ENCODE results near the gene STOML1.
A peak's percentile ranks its signal among the peaks of the same experiment; 100 is the strongest.
"Not testable (repeated sequence)": the region's sequence is repeated elsewhere in the genome, so short reads cannot be mapped to it uniquely, and the experiment has no call there.

Gene STOML1

DNA sequence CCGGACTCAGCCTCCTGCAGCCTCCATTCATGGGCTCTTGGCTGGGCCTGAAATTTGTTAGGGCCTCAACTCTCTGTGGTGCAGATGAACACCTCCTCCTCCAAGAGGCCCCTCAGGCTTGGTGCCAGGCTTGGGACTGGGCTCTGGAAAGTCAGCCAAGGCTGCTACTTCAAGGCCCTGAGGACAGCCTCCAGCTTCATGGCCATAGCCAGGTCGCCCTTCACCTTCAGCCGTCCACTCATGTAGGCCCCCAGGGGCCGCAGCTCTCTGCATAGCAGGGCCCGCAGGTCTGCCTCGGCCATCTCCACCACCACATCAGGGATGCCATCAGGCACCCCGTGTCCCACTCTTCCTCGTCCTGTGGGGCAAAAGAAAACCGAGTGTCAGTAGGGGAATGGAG lies 8.3 kb downstream of the STOML1 start:
- TF ChIP-seq, protein P1, sequence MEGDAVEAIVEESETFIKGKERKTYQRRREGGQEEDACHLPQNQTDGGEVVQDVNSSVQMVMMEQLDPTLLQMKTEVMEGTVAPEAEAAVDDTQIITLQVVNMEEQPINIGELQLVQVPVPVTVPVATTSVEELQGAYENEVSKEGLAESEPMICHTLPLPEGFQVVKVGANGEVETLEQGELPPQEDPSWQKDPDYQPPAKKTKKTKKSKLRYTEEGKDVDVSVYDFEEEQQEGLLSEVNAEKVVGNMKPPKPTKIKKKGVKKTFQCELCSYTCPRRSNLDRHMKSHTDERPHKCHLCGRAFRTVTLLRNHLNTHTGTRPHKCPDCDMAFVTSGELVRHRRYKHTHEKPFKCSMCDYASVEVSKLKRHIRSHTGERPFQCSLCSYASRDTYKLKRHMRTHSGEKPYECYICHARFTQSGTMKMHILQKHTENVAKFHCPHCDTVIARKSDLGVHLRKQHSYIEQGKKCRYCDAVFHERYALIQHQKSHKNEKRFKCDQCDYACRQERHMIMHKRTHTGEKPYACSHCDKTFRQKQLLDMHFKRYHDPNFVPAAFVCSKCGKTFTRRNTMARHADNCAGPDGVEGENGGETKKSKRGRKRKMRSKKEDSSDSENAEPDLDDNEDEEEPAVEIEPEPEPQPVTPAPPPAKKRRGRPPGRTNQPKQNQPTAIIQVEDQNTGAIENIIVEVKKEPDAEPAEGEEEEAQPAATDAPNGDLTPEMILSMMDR (conservative IDR thresholded peaks at IDR 0.05; ENCODE audit: control insufficient read depth, insufficient read depth, low read depth, low read length), result no peak
- no peak for DNase-seq (ENCODE audit: low read depth)
- no peak overlapping the region for H3K4me3 ChIP-seq (ENCODE audit: control insufficient read depth, low read depth, low read length)

DNA sequence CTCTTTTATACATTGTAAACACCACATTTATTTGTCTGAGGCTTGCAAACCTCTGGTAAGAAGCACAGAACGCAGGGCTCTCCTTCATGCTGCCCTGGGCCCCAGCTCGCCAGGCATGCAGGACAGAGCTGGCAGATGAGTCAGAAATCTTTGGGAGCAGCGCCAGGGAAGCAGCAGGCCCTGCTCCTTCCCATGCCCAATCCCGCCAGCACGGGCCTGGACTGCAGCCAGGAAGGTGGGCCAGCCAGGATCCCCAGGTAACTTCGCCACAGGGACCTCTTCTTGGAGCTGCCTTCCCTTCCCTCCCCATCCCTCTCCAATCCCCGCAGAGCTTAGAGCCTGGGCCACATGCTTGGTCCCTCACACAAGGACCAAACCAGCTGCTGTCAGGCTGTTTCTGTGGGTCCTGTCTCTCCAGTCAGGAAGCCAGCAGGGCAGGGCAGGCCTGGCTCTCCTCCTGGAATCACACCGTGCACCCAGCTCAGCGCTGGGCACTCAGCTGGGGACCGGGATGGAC lies 8.8 kb downstream of the STOML1 start:
- TF ChIP-seq, protein P1 (conservative IDR thresholded peaks at IDR 0.05; ENCODE audit: control insufficient read depth, insufficient read depth, low read depth, low read length), result no peak
- no peak overlapping the region for H3K4me3 ChIP-seq (ENCODE audit: control insufficient read depth, low read depth, low read length)
- peak; percentile 78 for DNase-seq (ENCODE audit: low read depth)

DNA sequence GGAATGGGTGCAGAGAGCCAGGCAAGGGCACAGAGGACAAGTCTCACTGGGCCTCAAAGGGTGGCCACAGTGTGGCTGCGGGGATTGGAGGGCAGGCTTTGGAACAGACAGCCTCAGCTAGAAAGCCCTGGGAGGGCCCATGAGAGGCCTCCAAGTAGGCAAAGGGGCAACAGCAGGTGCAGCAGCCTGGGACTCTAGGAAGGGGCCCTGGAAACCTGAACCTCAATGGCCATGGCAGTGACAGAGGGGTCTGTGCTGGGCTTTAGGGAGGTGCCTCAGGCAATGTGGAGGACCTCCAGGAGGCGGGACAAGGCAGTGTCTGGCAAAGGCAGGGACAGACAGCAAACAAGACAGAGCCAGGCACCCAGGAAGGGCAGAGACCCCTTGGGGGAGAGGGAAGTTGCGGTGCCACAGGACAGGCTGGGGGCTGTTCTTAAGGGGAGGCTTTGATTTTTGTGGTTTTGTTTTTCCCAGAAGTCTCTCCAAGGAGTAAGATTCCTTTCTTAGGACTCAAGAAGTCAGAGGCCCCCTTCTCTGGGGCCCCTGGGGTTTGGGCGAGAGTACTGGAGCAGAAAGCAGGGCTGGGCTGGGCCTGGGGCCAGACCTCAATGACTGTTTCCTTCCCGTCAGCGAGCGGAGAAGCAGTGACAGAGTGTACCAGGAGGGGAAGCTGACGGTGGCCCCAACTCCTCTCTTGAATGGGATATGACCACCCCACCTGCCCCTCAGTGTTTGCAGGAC lies 9.7 kb downstream of the STOML1 start:
- H3K4me3 ChIP-seq (ENCODE audit: control insufficient read depth, low read depth, low read length), result no peak overlapping the region
- peak; percentile 93 for DNase-seq (ENCODE audit: low read depth)
- TF ChIP-seq, protein P1 (conservative IDR thresholded peaks at IDR 0.05; ENCODE audit: control insufficient read depth, insufficient read depth, low read depth, low read length), result no peak

DNA sequence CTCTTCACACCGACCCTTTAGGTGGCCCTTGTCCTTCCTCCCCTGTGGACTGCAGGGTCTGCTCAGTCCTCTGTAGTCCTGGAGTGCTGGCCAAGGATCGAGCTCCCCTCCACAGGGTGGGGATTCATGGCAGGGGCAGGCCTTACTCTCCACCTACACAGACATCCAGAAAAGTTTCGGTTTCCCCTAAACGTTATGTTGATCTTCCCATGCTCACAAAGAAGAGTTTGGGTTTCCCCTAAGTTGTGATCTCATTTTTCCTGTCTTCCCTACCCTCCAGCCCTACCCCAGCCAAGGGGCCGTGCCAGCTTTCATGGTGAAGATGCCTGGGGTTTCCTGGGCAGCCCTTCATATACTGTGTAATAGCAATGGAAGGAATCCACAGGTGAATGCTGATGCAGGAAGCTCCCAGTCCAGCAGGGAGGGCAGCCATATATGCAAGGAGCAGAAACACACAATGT lies 10.3 kb downstream of the STOML1 start:
- peak; percentile 47 for DNase-seq (ENCODE audit: low read depth)
- no peak overlapping the region for H3K4me3 ChIP-seq (ENCODE audit: control insufficient read depth, low read depth, low read length)
- TF ChIP-seq, protein P1 (conservative IDR thresholded peaks at IDR 0.05; ENCODE audit: control insufficient read depth, insufficient read depth, low read depth, low read length), result no peak

DNA sequence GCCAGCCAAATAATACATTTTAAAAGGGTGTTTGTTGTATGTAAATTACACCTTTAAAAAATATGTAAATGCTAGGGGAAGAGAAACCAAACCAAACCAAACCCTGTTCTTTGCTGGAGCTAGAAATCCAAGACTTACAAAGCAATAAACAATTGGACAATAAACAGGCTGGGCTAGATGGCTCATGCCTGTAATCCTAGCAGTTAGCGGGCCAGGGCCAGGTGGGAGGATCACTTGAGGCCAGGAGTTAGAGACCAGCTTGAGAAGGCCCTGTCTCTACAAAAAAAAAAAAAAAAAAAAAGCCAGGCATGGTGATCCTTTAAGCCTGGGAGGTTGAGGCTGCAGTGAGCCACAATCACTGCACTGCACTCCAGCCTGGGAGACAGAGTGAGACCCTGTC lies 12.5 kb downstream of the STOML1 start:
- H3K4me3 ChIP-seq (ENCODE audit: control insufficient read depth, low read depth, low read length), result no peak overlapping the region
- TF ChIP-seq, protein P1 (conservative IDR thresholded peaks at IDR 0.05; ENCODE audit: control insufficient read depth, insufficient read depth, low read depth, low read length), result no peak
- DNase-seq (ENCODE audit: low read depth), result no peak

DNA sequence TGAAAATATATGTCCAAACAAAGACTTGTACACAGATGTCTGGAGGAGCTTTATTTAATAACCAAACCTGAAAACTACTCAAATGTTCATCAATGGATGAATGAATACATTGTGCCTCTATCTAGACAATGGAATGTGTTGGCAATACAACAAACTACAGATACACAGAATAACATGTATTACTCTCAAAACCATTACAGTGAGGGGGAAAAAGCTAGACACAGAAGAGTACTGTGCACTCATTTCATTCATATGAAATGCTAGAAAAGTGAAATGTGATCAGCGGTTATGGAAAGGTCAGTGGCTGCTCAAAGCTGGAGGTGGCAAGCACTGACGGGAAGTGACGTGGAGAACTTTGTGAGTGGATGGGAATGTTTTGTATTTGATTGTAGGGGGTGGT lies 13.2 kb downstream of the STOML1 start:
- DNase-seq (ENCODE audit: low read depth), result no peak
- TF ChIP-seq, protein P1 (conservative IDR thresholded peaks at IDR 0.05; ENCODE audit: control insufficient read depth, insufficient read depth, low read depth, low read length), result no peak
- H3K4me3 ChIP-seq (ENCODE audit: control insufficient read depth, low read depth, low read length), result no peak overlapping the region

DNA sequence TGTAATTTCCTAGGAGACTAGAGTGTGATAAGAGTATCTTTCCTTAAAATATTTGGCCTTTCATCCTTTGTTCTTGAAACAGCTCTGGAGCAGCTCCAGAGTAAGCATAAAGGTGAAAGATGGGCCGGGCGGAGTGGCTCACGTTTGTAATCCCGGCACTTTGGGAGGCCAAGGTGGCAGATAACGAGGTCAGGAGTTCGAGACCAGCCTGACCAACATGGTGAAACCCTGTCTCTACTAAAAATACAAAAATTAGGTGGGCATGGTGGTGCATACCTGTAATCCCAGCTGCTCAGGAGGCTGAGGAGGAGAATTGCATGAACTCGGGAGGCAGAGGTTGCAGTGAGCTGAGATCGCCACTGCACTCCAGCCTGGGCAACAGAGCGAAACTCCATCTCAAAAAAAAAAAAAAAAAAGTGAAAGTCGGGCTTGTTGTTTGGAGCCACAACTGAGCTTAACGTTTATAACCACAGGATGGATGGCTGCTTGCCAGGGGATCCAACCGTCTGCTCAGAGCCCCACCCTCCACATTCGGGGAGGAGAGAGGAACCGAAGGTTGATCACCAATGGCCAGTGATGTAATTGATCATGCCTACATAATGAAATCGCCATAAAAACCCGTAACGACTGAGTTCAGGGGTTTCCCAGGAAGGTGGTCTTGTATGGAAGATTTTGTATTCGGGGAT lies 16.5 kb downstream of the STOML1 start:
- H3K4me3 ChIP-seq (ENCODE audit: control insufficient read depth, low read depth, low read length), result not testable (repeated sequence)
- peak; percentile 66 for DNase-seq (ENCODE audit: low read depth)

DNA sequence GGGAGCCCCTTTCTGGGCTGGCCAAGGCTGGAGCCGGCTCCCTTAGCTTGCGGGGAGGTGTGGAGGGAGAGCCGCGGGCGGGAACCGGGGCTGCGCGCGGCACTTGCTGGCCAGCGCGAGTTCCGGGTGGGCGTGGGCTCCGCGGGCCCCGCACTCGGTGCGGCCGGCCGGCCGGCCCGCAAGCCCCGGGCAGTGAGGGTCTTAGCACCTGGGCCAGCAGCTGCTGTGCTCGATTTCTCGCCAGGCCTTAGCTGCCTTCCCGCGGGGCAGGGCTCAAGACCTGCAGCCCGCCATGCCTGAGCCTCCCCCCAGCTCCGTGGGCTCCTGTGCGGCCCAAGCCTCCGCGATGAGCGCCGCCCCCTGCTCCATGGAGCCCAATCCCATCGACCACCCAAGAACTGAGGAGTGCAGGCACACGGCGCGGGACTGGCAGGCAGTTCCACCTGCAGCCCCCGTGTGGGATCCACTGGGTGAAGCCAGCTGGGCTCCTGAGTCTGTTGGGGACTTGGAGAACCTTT lies 18.4 kb downstream of the STOML1 start:
- not testable (repeated sequence) for H3K4me3 ChIP-seq (ENCODE audit: control insufficient read depth, low read depth, low read length); DNase-seq (ENCODE audit: low read depth)

Data from fibroblast of mammary gland (primary cell).